GM13977 (cell line): ENCODE measurements around the gene GLS.

ENCODE experiments used
- DNase-seq: peaks from one replicate; pipeline ENCODE4 v3.0.0; 2012; ENCODE audit warnings: low spot score
- CTCF ChIP-seq: IDR thresholded peaks from 2 replicates; pipeline ENCODE4 v1.5.1; 2012; ENCODE audit warnings: mild to moderate bottlenecking, control low read depth; ENCODE audit not compliant: insufficient read depth; ENCODE audit errors: extremely low read depth, missing control alignments
- in situ Hi-C: fragments of 300-500 bp; cut with MboI; formaldehyde crosslinking; loops from one replicate; pipeline ENCODE4 v1.12.0; 2022; ENCODE audit warnings: low sequenced_read_pairs, low pct_unique_long_range_greater_than_20kb, mixed read lengths, inconsistent platforms; ENCODE audit not compliant: unreplicated experiment

GLS gene

GRCh38 chr2:190927301-190927700, 46.7 kb downstream of the GLS start:
- no peak for DNase-seq
- no peak for TF ChIP-seq CTCF
- in situ Hi-C loops = no loop called here

GRCh38 chr2:190929919-190930318, 49.3 kb downstream of the GLS start:
- no peak for DNase-seq
- in situ Hi-C loops = no loop called here
- TF ChIP-seq CTCF = no peak

GRCh38 chr2:190930411-190930810, 49.8 kb downstream of the GLS start:
- DNase-seq = no peak
- in situ Hi-C loops = no loop called here
- TF ChIP-seq CTCF = no peak

- no peak for DNase-seq
- in situ Hi-C loops = no loop called here
- no peak for TF ChIP-seq CTCF
Observed at GRCh38 chr2:190932514-190932913, 51.9 kb downstream of the GLS start.

GRCh38 chr2:190933361-190933760, 52.7 kb downstream of the GLS start:
- no peak for TF ChIP-seq CTCF
- in situ Hi-C loops = no loop called here
- no peak for DNase-seq

- TF ChIP-seq CTCF = no peak
- in situ Hi-C loops = no loop called here
- no peak for DNase-seq
Observed at GRCh38 chr2:190935054-190935453, 54.4 kb downstream of the GLS start.

- in situ Hi-C loops = no loop called here
- DNase-seq = no peak
Observed at GRCh38 chr2:190938771-190939335, 58.2 kb downstream of the GLS start.

More at GRCh38 chr2:190938771-190939335, 58.2 kb downstream of the GLS start:
- no peak for TF ChIP-seq CTCF
